H1 (cell line): ENCODE data around the gene DOCK1. TPM values are rescaled to one million over a fixed set of nuclear protein-coding genes. Genes with fewer than 3 reads are reported as not detected.

Source experiments
- CTCF ChIA-PET: fragments of 300-600 bp; sonication (Branson Sonifier 250); formaldehyde crosslinking; loops from one replicate; lab custom pipeline; 2021; ENCODE audit not compliant: partially characterized antibody; lab: Charles Lee
- POLR2A ChIA-PET: fragments of 300-600 bp; sonication (Branson Sonifier 250); formaldehyde crosslinking; loops from one replicate; lab custom pipeline; 2021; ENCODE audit warnings: inconsistent platforms; ENCODE audit not compliant: partially characterized antibody; lab: Charles Lee
- DNase-seq, 2 experiments: peaks; one replicate each; pipeline versions ENCODE4 v3.0.0 to v3.0.0-alpha.2; 2010 to 2022; ENCODE audit warnings: low spot score in 2 of 2, low read depth in 1 of 2, mixed read lengths in 1 of 2
- FAIRE-seq: peaks from 2 replicates; lab custom pipeline; 2011; peaks lifted over from hg19 to GRCh38; lab: Jason Lieb, UNC
- H2AFZ ChIP-seq: 2 replicates; pipeline ENCODE4 v1.8.1; 2012; ENCODE audit warnings: low read length, inconsistent platforms
- H2AK5ac ChIP-seq: 2 replicates; pipeline ENCODE4 v1.6.1; 2013; ENCODE audit warnings: low read depth, low read length
- H2BK120ac ChIP-seq: replicated peaks from 2 replicates; pipeline ENCODE3; 2013; ENCODE audit warnings: low read depth, low read length, inconsistent platforms
- H2BK12ac ChIP-seq: 2 replicates; pipeline ENCODE4 v1.6.1; 2013; ENCODE audit warnings: low read depth, low read length
- H2BK15ac ChIP-seq: 2 replicates; pipeline ENCODE4 v1.6.1; 2013; ENCODE audit warnings: low read length
- H2BK20ac ChIP-seq: 2 replicates; pipeline ENCODE4 v1.6.1; 2013; ENCODE audit warnings: low read length
- H2BK5ac ChIP-seq: 2 replicates; pipeline ENCODE4 v1.6.1; 2013; ENCODE audit warnings: low read depth, low read length
- H3K14ac ChIP-seq: 2 replicates; pipeline ENCODE4 v1.6.1; 2013; ENCODE audit warnings: inconsistent platforms; ENCODE audit not compliant: insufficient read length
- H3K18ac ChIP-seq: 2 replicates; pipeline ENCODE4 v1.6.1; 2013; ENCODE audit warnings: low read length; ENCODE audit errors: extremely low read depth
- H3K23ac ChIP-seq: 2 replicates; pipeline ENCODE4 v1.6.1; 2013; ENCODE audit warnings: inconsistent platforms; ENCODE audit not compliant: insufficient read length
- H3K23me2 ChIP-seq: 2 replicates; pipeline ENCODE4 v1.6.1; 2013; ENCODE audit warnings: low read depth, low read length
- H3K27ac ChIP-seq: 2 replicates; pipeline ENCODE4 v1.6.1; 2011; ENCODE audit warnings: low read depth, low read length, inconsistent platforms
- H3K27me3 ChIP-seq, 4 experiments: replicated peaks in 1 of 4; 1 replicate in 1 of 4; 2 replicates in 3 of 4; pipeline versions ENCODE4 v1.6.1 to v1.8.1; 2011 to 2013; ENCODE audit warnings: low read length in 3 of 4, mild to moderate bottlenecking in 3 of 4, inconsistent platforms in 2 of 4, mixed read lengths in 2 of 4, moderate library complexity in 1 of 4; ENCODE audit not compliant: control insufficient read depth in 3 of 4, insufficient read depth in 3 of 4; ENCODE audit errors: extremely low read depth in 1 of 4
- H3K36me3 ChIP-seq, 4 experiments: 2 replicates each; pipeline versions ENCODE4 v1.6.1 to v1.8.1; 2011 to 2013; ENCODE audit warnings: mild to moderate bottlenecking in 4 of 4, low read length in 3 of 4, moderate library complexity in 2 of 4, control low read depth in 1 of 4, inconsistent platforms in 1 of 4; ENCODE audit not compliant: insufficient read depth in 4 of 4, control insufficient read depth in 2 of 4
- H3K4ac ChIP-seq: replicated peaks from 2 replicates; pipeline ENCODE3; 2013; ENCODE audit warnings: low read length, low read depth, mixed read lengths, inconsistent platforms; ENCODE audit not compliant: insufficient read length
- H3K4me1 ChIP-seq, 4 experiments: replicated peaks in 1 of 4; 1 replicate in 1 of 4; 2 replicates in 3 of 4; pipeline versions ENCODE4 v1.6.1 to v1.8.1; 2011 to 2013; ENCODE audit warnings: low read length in 3 of 4, inconsistent platforms in 2 of 4, mixed read lengths in 1 of 4; ENCODE audit not compliant: insufficient read depth in 4 of 4, control insufficient read depth in 3 of 4
- H3K4me2 ChIP-seq, 2 experiments: 2 replicates each; pipeline versions ENCODE4 v1.6.1 to v1.8.1; 2011 to 2013; ENCODE audit warnings: low read depth in 2 of 2, low read length in 2 of 2, control low read depth in 1 of 2, inconsistent platforms in 1 of 2, mild to moderate bottlenecking in 1 of 2; ENCODE audit not compliant: insufficient read depth in 1 of 2
- H3K4me3 ChIP-seq, 4 experiments: fragments of 200-600, 300-600 bp in 1 of 4; sonication (generic), shearing (Covaris generic), sonication (Bioruptor Twin) in 1 of 4; 2 replicates each; pipeline versions ENCODE4 v1.5.1 to v1.8.1; 2011 to 2016; ENCODE audit warnings: low read length in 4 of 4, low read depth in 3 of 4, control low read depth in 2 of 4, inconsistent platforms in 2 of 4, mild to moderate bottlenecking in 2 of 4, mixed read lengths in 1 of 4, moderate library complexity in 1 of 4; ENCODE audit not compliant: insufficient read depth in 2 of 4; ENCODE audit errors: extremely low read depth in 1 of 4
- H3K56ac ChIP-seq: replicated peaks from 2 replicates; pipeline ENCODE3; 2013; ENCODE audit warnings: low read depth, mild to moderate bottlenecking, mixed read lengths, low read length, inconsistent platforms; ENCODE audit not compliant: insufficient read length
- H3K79me1 ChIP-seq: 2 replicates; pipeline ENCODE4 v1.6.1; 2013; ENCODE audit warnings: low read depth, low read length, control low read depth
- H3K79me2 ChIP-seq, 2 experiments: 2 replicates each; pipeline versions ENCODE4 v1.6.1 to v1.8.1; 2012 to 2013; ENCODE audit warnings: low read length in 2 of 2, mild to moderate bottlenecking in 2 of 2, inconsistent platforms in 1 of 2; ENCODE audit not compliant: insufficient read depth in 2 of 2, control insufficient read depth in 1 of 2
- H3K9ac ChIP-seq, 4 experiments: replicated peaks in 1 of 4; 1 replicate in 1 of 4; 2 replicates in 3 of 4; pipeline versions ENCODE4 v1.6.1 to v1.8.1; 2011 to 2013; ENCODE audit warnings: low read depth in 3 of 4, low read length in 3 of 4, control low read depth in 2 of 4, mild to moderate bottlenecking in 2 of 4, moderate library complexity in 2 of 4, inconsistent platforms in 1 of 4; ENCODE audit errors: extremely low read depth in 1 of 4
- H3K9me3 ChIP-seq, 2 experiments: 2 replicates each; pipeline versions ENCODE4 v1.6.1 to v1.8.1; 2012 to 2013; ENCODE audit warnings: mild to moderate bottlenecking in 2 of 2, moderate library complexity in 2 of 2, control low read depth in 1 of 2, inconsistent platforms in 1 of 2, low read depth in 1 of 2, low read length in 1 of 2, mixed read lengths in 1 of 2; ENCODE audit not compliant: insufficient read depth in 2 of 2
- H4K20me1 ChIP-seq, 2 experiments: replicated peaks in 1 of 2; 2 replicates each; pipeline versions ENCODE3 to v1.8.1; 2011 to 2013; ENCODE audit warnings: inconsistent platforms in 2 of 2, low read length in 2 of 2, mild to moderate bottlenecking in 1 of 2; ENCODE audit not compliant: insufficient read depth in 2 of 2, control insufficient read depth in 1 of 2
- H4K5ac ChIP-seq: 2 replicates; pipeline ENCODE4 v1.6.1; 2013; ENCODE audit warnings: low read length, low read depth, mixed read lengths, inconsistent platforms; ENCODE audit not compliant: insufficient read length
- H4K8ac ChIP-seq: 2 replicates; pipeline ENCODE4 v1.8.0; 2013; ENCODE audit warnings: mild to moderate bottlenecking, moderate library complexity, low read length, inconsistent platforms; ENCODE audit not compliant: insufficient read depth; ENCODE audit errors: extremely low read depth
- H4K91ac ChIP-seq: replicated peaks from 2 replicates; pipeline ENCODE3; 2013; ENCODE audit warnings: low read length, mixed read lengths, inconsistent platforms; ENCODE audit not compliant: insufficient read length
- CBX5 ChIP-seq: fragments of 300-800, 300-1000 bp; sonication (generic); IDR thresholded peaks from 2 replicates; pipeline ENCODE4 v1.7.1; 2016; ENCODE audit warnings: antibody characterized with exemption, low read length, low read depth
- CBX8 ChIP-seq: fragments of 300-800, 300-1000 bp; sonication (generic); IDR thresholded peaks from 2 replicates; pipeline ENCODE4 v1.7.1; 2016; ENCODE audit warnings: low read depth, low read length, borderline replicate concordance
- EZH2 ChIP-seq: fragments of 200-600 bp; sonication (generic); IDR thresholded peaks from 2 replicates; pipeline ENCODE4 v1.7.1; 2012; ENCODE audit warnings: low read depth, mild to moderate bottlenecking, moderate library complexity, low read length, inconsistent platforms; ENCODE audit not compliant: severe bottlenecking
- JUND ChIP-seq: IDR thresholded peaks from 2 replicates; pipeline ENCODE4 v1.6.1; 2011; ENCODE audit warnings: mild to moderate bottlenecking, improper control_type of control experiment, low read length
- SIRT6 ChIP-seq: IDR thresholded peaks from one replicate; pipeline ENCODE4 v1.7.1; 2012; ENCODE audit warnings: low read length, inconsistent platforms
- SIX5 ChIP-seq: IDR thresholded peaks from 2 replicates; pipeline ENCODE4 v1.6.1; 2011; ENCODE audit warnings: mild to moderate bottlenecking, low read depth, low read length
- SP2 ChIP-seq: IDR thresholded peaks from 2 replicates; pipeline ENCODE4 v1.6.1; 2012; ENCODE audit warnings: mild to moderate bottlenecking, low read length, inconsistent platforms
- SP4 ChIP-seq: IDR thresholded peaks from 2 replicates; pipeline ENCODE4 v1.6.1; 2012; ENCODE audit warnings: low read length, inconsistent platforms
- SRF ChIP-seq: IDR thresholded peaks from 2 replicates; pipeline ENCODE4 v1.6.1; 2011; ENCODE audit warnings: mild to moderate bottlenecking, low read depth, low read length, moderate library complexity
- WGBS, 2 experiments: shearing (Covaris generic) in 1 of 2; methylation state at CpG; one replicate each; pipeline versions ENCODE4 v1.1.6 to v1.1.7; 2013 to 2015; ENCODE audit warnings: low lambda C conversion rate in 2 of 2, mixed read lengths in 2 of 2, inconsistent platforms in 1 of 2, low coverage in 1 of 2, missing lambda C conversion rate in 1 of 2; ENCODE audit not compliant: insufficient replicate concordance in 2 of 2, insufficient coverage in 1 of 2, insufficient read length in 1 of 2; ENCODE audit errors: extremely low coverage in 1 of 2, missing lambda C conversion rate in 1 of 2; 5-methylcytosine and 5-hydroxymethylcytosine counted together
- polyA plus RNA-seq, 7 experiments: library from polyadenylated mRNA; depleted of rRNA in 3 of 7; stranded (reverse) in 5 of 7; unstranded in 2 of 7; fragments of >200 nt in 5 of 7; fragments of 200-250 nt in 2 of 7; gene quantifications; 1 replicate in 5 of 7; 2 replicates in 1 of 7; 4 replicates in 1 of 7; pipeline versions ENCODE4 v1.2.1 to v1.2.3, GENCODE V29; 2011 to 2013; ENCODE audit warnings: missing spikeins in 2 of 7, mixed read lengths in 2 of 7
- total RNA-seq: library from RNA; stranded (reverse); fragmentation: NEBNext Ultra II Directional; extraction: Animal tissue kit (Norgen Biotek cat#: 25700); gene quantifications from 2 replicates; pipeline ENCODE4 v1.2.1, GENCODE V29; 2021

Gene DOCK1
- total and polyA plus RNA-seq, 2 of the 8 experiments (the other 6 are each of a cell fraction or from before 2014, with no cell fraction given) = 11.6 to 53.0 TPM

- H2BK12ac ChIP-seq = no peak overlapping the region
- H3K56ac ChIP-seq = no peak overlapping the region
- WGBS, 2 experiments = 94% methylated on average over 8 of the region's 8 CpGs; no CpG with 5 or more reads in 1 of the 2 experiments
- no peak overlapping the region for H2BK20ac ChIP-seq
- no peak overlapping the region for H4K5ac ChIP-seq
- no peaks in the 10 kb centered on the region for H3K9me3 ChIP-seq
- TF ChIP-seq EZH2 (no peak), SP2 (no peak), SP4 (no peak), SIX5 (no peak), CBX5 (no peak), CBX8 (no peak), SIRT6 (no peak), SRF (no peak), JUND (no peak)
- no peak overlapping the region for H3K14ac ChIP-seq
- no peak overlapping the region for H3K4me2 ChIP-seq
- no peaks in the 10 kb centered on the region for H3K27me3 ChIP-seq
- no peak overlapping the region for H2BK5ac ChIP-seq
- no peak overlapping the region for H2AK5ac ChIP-seq
- no peak overlapping the region for H3K23ac ChIP-seq
- CTCF ChIA-PET = no interaction called here
- H4K20me1 ChIP-seq = peaks cover 0 to 20% of the 10 kb centered on the region in 2 experiments
- H3K36me3 ChIP-seq = peaks cover 3 to 18% (median 7%) of the 10 kb centered on the region in 4 experiments; a peak in 5 of 8 replicates
- POLR2A ChIA-PET = no interaction called here
- DNase-seq (no peak), FAIRE-seq (no peak)
- H4K91ac ChIP-seq = no peak overlapping the region
- H2AFZ ChIP-seq = no peak overlapping the region
- no peak overlapping the region for H2BK15ac ChIP-seq
- H3K18ac ChIP-seq = no peak overlapping the region
- no peak overlapping the region for H3K27ac ChIP-seq
- H3K4me3 ChIP-seq = no peak overlapping the region
- H3K79me1 ChIP-seq = peaks cover 4% of the 10 kb centered on the region; the same call in 1 of the 2 replicates
- H3K4me1 ChIP-seq = no peaks in the 10 kb centered on the region
- H2BK120ac ChIP-seq = no peak overlapping the region
- no peak overlapping the region for H4K8ac ChIP-seq
- H3K79me2 ChIP-seq = no peaks in the 10 kb centered on the region
- H3K23me2 ChIP-seq = peaks cover 10% of the 10 kb centered on the region
- H3K4ac ChIP-seq = no peak overlapping the region
- no peak overlapping the region for H3K9ac ChIP-seq
Measured at GRCh38 chr10:127018766-127019165, 113.5 kb downstream of the DOCK1 start.
